Prostate gland (tissue), 2 donors: Measurements from ENCODE around the gene TBC1D24.

Source experiments
- CTCF ChIP-seq, 4 experiments: fragments of 200-600 bp in 2 of 4; fragments of 450-650 bp in 2 of 4; sonication (generic) in 2 of 4; IDR thresholded peaks; 1 replicate in 3 of 4; 2 replicates in 1 of 4; pipeline ENCODE4 v1.5.1; 2016 to 2019; ENCODE audit warnings: antibody characterized with exemption in 4 of 4, mild to moderate bottlenecking in 2 of 4, moderate library complexity in 2 of 4
- POLR2AphosphoS5 ChIP-seq: sonication (generic); formaldehyde crosslinking; IDR thresholded peaks from one replicate; pipeline ENCODE4 v1.6.1; 2017; ENCODE audit warnings: antibody characterized with exemption

DNA sequence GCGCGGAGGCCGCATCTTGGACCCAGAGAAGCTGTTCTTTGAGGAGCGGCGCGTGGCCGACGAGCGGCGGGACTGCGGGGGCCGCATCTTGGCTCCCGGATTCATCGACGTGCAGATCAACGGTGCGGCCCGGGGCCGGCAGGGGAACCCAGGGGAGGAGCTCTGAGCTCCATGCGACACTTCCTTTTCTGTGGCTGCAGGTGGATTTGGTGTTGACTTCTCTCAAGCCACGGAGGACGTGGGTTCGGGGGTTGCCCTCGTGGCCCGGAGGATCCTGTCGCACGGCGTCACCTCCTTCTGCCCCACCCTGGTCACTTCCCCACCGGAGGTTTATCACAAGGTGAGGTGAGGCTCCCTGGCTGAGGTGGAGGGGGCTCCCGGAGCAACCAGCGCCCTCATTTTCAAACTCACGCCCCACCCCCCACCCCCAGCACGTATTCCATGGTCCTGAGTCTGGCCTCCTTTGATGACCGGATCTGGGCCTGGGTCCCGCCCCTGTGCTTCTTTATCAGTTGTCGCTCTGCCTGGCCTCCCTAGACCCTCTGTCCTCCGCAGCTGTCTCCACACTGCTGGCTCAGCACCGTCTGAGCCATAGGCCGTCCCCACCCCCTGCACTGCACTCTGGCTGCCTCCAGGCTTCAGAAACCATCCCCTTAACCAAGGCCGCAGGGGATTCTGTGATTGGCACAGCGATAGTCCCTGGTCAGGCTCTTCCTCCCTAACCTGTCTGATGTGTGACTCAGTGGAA, 46.0 kb downstream of the TBC1D24 start:
- TF ChIP-seq CTCF (IDR thresholded peaks at IDR 0.05) (no peak), POLR2AphosphoS5 (no peak)
